Upper lobe of left lung (tissue), 6 donors: ENCODE results near the gene CEP41. TPM values are rescaled to one million over a fixed set of nuclear protein-coding genes. Genes with fewer than 3 reads are reported as not detected.
"Not testable (repeated sequence)": the region's sequence is repeated elsewhere in the genome, so short reads cannot be mapped to it uniquely, and the experiment has no call there.

Experiments
- ATAC-seq, 2 donors: fragments of 200-7000 bp; cut with Tn5 transposase; one replicate each; pipeline ENCODE4 v1.9.1; 2022; ENCODE audit warnings: mild to moderate bottlenecking in 2 of 2, moderate library complexity in 2 of 2; ENCODE audit not compliant: low FRiP score in 2 of 2
- DNase-seq, 2 donors: peaks; one replicate each; pipeline ENCODE4 v3.0.0-alpha.2; 2019 to 2020
- H3K27ac ChIP-seq, 4 donors: fragments of 200-600 bp; sonication (generic); one replicate each; pipeline ENCODE4 v1.5.1; 2016 to 2019
- H3K27me3 ChIP-seq, 4 donors: fragments of 200-600 bp; sonication (generic); one replicate each; pipeline ENCODE4 v1.5.1; 2017 to 2019
- H3K36me3 ChIP-seq, 4 donors: fragments of 200-600 bp; sonication (generic); one replicate each; pipeline ENCODE4 v1.5.1; 2016 to 2019
- H3K4me1 ChIP-seq, 4 donors: fragments of 200-600 bp; sonication (generic); one replicate each; pipeline ENCODE4 v1.5.1; 2018 to 2019
- H3K4me3 ChIP-seq, 4 donors: fragments of 200-600 bp; sonication (generic); one replicate each; pipeline ENCODE4 v1.5.1; 2017 to 2019; ENCODE audit warnings: mild to moderate bottlenecking in 2 of 4, moderate library complexity in 1 of 4
- H3K9me3 ChIP-seq, 4 donors: fragments of 200-600 bp; sonication (generic); one replicate each; pipeline ENCODE4 v1.5.1; 2018 to 2019
- CTCF ChIP-seq, 6 experiments: fragments of 450-650 bp in 4 of 6; fragments of 200-600 bp in 2 of 6; sonication (generic) in 2 of 6; IDR thresholded peaks; one replicate each; pipeline ENCODE4 v1.5.1; 2016 to 2019; ENCODE audit warnings: antibody characterized with exemption in 6 of 6
- EP300 ChIP-seq, 4 donors: sonication (generic); formaldehyde crosslinking; IDR thresholded peaks; one replicate each; pipeline ENCODE4 v1.5.1; 2017; ENCODE audit warnings: antibody characterized with exemption in 4 of 4, control low read depth in 2 of 4
- POLR2A ChIP-seq, 4 donors: fragments of 450-650 bp; IDR thresholded peaks; one replicate each; pipeline ENCODE4 v1.5.1; 2016 to 2017; ENCODE audit warnings: antibody characterized with exemption in 4 of 4, mild to moderate bottlenecking in 2 of 4
- POLR2AphosphoS5 ChIP-seq, 2 donors: sonication (generic); formaldehyde crosslinking; IDR thresholded peaks; one replicate each; pipeline ENCODE4 v1.5.1; 2017; ENCODE audit warnings: antibody characterized with exemption in 2 of 2
- WGBS, 2 donors: methylation state at CpG; one replicate each; pipeline ENCODE4 v1.1.5; 2017 to 2018; 5-methylcytosine and 5-hydroxymethylcytosine counted together
- total RNA-seq, 6 donors: library from RNA; depleted of rRNA in 4 of 6; stranded (reverse); fragments of >200 nt in 4 of 6; gene quantifications; one replicate each; pipeline versions ENCODE4 v1.1.0 to v1.2.1, GENCODE V29; 2016 to 2021
- donor health status: DM: no; HTN: no; CAD: no; lungs with moderate emphysema.
- donor health status: DM: no; HTN: yes; CAD: no; lungs with severe emphysema.

CEP41 gene
- total RNA-seq, 6 donors from 2014 or later: 4.3 to 11.5 (median 7.2) TPM

GRCh38 chr7:130463553-130464434 lies 23.0 kb upstream of the CEP41 start:
- no peaks in the 10 kb centered on the region for H3K36me3 ChIP-seq
- no peak overlapping the region for H3K4me3 ChIP-seq
- TF ChIP-seq POLR2AphosphoS5 (IDR thresholded peaks at IDR 0.05) (no peak), CTCF (IDR thresholded peaks at IDR 0.05) (no peak), EP300 (IDR thresholded peaks at IDR 0.05) (no peak), POLR2A (IDR thresholded peaks at IDR 0.05) (no peak)
- WGBS, 2 donors: 45 to 48% methylated on average over 4 of the region's 4 CpGs
- H3K27ac ChIP-seq: no peak overlapping the region
- H3K4me1 ChIP-seq: no peaks in the 10 kb centered on the region
- ATAC-seq (no peak), DNase-seq (no peak)
- no peaks in the 10 kb centered on the region for H3K27me3 ChIP-seq
- peaks cover 0 to 10% (median 7%) of the 10 kb centered on the region in 4 donors for H3K9me3 ChIP-seq

DNA sequence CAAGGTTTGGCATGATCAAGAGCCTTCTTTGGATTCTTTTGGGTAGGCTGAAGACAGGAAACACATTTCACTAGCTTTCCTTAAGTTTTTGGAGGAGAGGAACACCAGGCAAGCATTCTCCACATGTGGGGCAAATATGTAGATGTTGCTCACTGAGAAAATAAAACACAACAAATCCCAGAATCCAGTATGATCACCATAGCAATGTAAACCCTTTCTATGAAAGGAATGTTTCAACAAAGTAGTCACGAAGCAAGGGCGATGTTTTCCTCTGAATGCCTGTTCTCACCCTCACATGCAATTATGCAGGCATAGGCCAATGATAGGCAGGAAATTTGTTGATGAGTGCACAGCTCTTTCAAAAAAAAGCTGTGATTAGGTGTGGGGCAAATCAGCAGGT lies 20.5 kb upstream of the CEP41 start:
- Histone ChIP-seq H3K4me1 (no peaks in the 10 kb centered on the region), H3K4me3 (no peak overlapping the region), H3K27ac (no peak overlapping the region), H3K27me3 (no peaks in the 10 kb centered on the region), H3K9me3 (peaks cover 0 to 10% (median 7%) of the 10 kb centered on the region in 4 donors), H3K36me3 (no peaks in the 10 kb centered on the region)
- TF ChIP-seq POLR2AphosphoS5 (IDR thresholded peaks at IDR 0.05): no peak
- TF ChIP-seq EP300 (IDR thresholded peaks at IDR 0.05): no peak
- no peak for TF ChIP-seq POLR2A (IDR thresholded peaks at IDR 0.05)
- no peak for TF ChIP-seq CTCF (IDR thresholded peaks at IDR 0.05)
- DNase-seq: no peak
- 54 to 88% methylated on average over 2 of the region's 2 CpGs for WGBS, 2 donors
- ATAC-seq: no peak

- WGBS, 2 donors: 51 to 58% methylated on average over 2 of the region's 2 CpGs
- Histone ChIP-seq H3K4me3 (no peak overlapping the region), H3K27ac (no peak overlapping the region), H3K27me3 (no peaks in the 10 kb centered on the region), H3K36me3 (no peaks in the 10 kb centered on the region), H3K9me3 (peaks cover 0 to 10% (median 7%) of the 10 kb centered on the region in 4 donors), H3K4me1 (no peaks in the 10 kb centered on the region)
- no peak for DNase-seq
- no peak for TF ChIP-seq POLR2A (IDR thresholded peaks at IDR 0.05)
- ATAC-seq: no peak
Measured at GRCh38 chr7:130458257-130458656, 17.4 kb upstream of the CEP41 start.

- ATAC-seq: no peak
- peaks cover 0 to 10% (median 7%) of the 10 kb centered on the region in 4 donors for H3K9me3 ChIP-seq
- H3K4me3 ChIP-seq: no peak overlapping the region
- no peak overlapping the region for H3K27ac ChIP-seq
- DNase-seq: no peak
- no peaks in the 10 kb centered on the region for H3K4me1 ChIP-seq
- H3K36me3 ChIP-seq: no peaks in the 10 kb centered on the region
- no peak for TF ChIP-seq POLR2AphosphoS5 (IDR thresholded peaks at IDR 0.05)
- TF ChIP-seq EP300 (IDR thresholded peaks at IDR 0.05): no peak
- TF ChIP-seq CTCF (IDR thresholded peaks at IDR 0.05): no peak
- TF ChIP-seq POLR2A (IDR thresholded peaks at IDR 0.05): no peak
- no peaks in the 10 kb centered on the region for H3K27me3 ChIP-seq
- WGBS, 2 donors: 78 to 88% methylated on average over 2 of the region's 2 CpGs
Measured at GRCh38 chr7:130454959-130455358, 14.1 kb upstream of the CEP41 start.

DNA sequence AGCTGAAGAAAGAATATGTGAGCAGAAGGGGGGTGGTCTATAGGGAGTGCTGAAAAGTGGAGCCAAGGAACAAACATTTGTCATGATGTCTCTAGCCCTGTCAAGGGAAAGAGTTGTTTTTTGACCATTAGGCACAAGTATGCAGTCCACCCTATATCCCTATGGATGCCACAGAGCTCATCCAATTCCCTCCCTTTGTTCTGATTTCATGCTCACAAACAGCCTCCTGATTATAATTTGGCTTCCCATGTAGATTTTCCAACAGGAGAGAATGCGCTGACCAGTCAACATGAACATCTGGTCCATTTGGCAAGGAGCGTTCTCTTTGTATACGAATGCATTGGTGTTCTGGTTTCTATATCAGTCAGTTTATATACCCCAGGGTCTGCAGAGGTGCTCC lies 12.1 kb upstream of the CEP41 start:
- ATAC-seq (no peak), DNase-seq (no peak)
- no peak overlapping the region for H3K27ac ChIP-seq
- TF ChIP-seq POLR2AphosphoS5 (IDR thresholded peaks at IDR 0.05): no peak
- no peak for TF ChIP-seq CTCF (IDR thresholded peaks at IDR 0.05)
- TF ChIP-seq EP300 (IDR thresholded peaks at IDR 0.05): no peak
- no peak for TF ChIP-seq POLR2A (IDR thresholded peaks at IDR 0.05)
- no peaks in the 10 kb centered on the region for H3K9me3 ChIP-seq
- H3K4me1 ChIP-seq: no peaks in the 10 kb centered on the region
- no peaks in the 10 kb centered on the region for H3K27me3 ChIP-seq
- H3K4me3 ChIP-seq: no peak overlapping the region
- no peaks in the 10 kb centered on the region for H3K36me3 ChIP-seq
- 78 to 85% methylated on average over 3 of the region's 3 CpGs for WGBS, 2 donors

DNA sequence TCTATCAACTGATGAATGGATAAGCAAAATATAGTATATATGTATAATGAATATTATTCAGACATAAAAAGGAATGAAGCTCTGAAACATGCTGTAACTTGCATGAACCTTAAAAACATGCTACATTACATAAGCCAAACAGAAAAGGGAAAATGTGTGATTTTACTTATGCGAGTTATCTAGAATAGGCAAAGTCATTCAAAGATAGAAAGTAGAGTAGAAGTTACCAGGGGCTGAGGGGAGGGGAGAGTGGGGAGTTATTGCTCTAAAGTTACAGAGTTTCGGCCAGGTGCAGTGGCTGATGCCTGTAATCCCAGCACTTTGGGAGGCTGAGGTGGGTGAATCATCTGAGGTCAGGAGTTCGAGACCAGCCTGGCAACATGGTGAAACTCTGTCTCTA lies 10.5 kb upstream of the CEP41 start:
- H3K27ac ChIP-seq, H3K4me1 ChIP-seq, H3K27me3 ChIP-seq, DNase-seq, H3K36me3 ChIP-seq, H3K9me3 ChIP-seq, H3K4me3 ChIP-seq, ATAC-seq: not testable (repeated sequence)
- WGBS, 2 donors: 87 to 94% methylated on average over 3 of the region's 3 CpGs
